ENCODE data around the gene CA11.

The CA11 gene

DNA sequence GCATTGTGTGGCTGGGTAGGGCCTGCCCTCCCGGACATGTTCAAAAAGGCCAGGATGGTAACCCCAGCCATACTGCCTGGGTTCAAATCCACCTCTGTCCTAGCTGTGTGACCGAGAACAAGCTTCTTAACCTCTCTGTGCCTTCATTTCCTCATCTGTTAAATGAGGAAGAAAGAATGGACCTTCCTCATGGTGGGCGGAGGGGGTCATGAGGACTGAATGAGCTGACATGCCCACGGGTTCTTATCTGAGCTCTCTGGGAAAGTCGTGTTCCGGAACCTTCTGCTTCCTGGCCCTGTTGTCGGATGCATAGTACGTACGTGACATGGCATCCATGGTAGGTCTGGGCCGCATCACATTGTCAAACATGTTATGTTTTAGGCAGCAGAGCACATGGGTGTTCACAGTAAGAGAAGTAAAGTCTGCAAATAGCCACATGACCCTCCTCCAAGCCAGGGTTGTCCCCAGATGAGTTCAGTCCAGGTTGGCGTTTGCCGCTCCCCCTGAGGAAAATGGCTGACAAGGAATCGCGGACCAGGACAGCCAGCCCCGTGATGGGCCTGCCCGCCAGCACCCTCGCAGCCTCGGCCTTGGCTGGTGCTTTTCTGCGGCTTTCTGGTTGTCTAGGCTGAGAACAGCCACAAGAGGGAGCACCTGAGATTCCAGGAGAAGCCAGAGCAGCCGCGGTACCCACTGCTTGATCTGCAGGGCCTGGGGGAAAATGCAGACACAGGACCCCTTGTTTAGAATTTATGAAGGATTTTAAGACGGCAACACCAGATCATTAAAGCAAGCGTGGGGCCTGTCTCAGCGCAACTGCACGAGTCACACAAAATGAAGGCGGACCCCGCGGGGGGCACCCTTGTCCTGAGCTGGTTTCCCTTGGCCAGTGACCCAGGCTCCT, 29.2 kb upstream of the CA11 start:
- TF ChIP-seq POLR2A (IDR thresholded peaks at IDR 0.05; ENCODE audit: low read depth, low read length) = no peak
- FAIRE-seq (peak; percentile 15), DNase-seq (ENCODE audit: insufficient read length, low spot score) (peak; percentile 85)

DNA sequence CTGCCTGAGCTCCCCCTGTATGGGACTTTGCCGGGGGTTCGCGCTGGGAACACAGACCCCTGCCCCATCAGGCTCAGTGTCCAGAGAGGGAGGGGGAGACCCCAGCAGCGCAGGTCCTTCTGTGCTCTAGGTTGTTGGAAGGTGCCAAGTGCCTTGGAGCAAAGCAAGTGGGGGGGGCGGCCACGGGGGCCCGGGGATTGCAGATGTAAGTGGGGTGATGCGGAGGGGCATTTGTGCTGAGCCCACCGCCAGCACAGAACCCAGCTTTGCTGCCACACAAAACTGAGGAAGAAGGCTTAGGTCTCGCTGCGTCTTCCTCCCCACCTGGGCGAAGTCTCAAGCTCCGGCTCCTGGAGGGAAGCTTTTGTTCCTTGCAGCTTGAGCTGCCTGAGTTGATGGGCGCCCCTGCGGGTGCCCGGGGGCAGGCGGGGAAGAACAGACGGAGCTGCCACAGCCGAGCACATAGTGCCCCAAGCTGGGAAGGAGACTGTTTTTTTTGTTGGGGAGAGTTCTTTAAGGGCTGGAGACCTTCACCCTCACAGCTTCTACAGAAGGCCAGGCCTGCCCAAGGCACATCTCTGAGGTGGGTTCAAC, 28.3 kb upstream of the CA11 start:
- TF ChIP-seq POLR2A (IDR thresholded peaks at IDR 0.05; ENCODE audit: low read depth, low read length) = no peak
- no peak for DNase-seq (ENCODE audit: insufficient read length, low spot score)
- FAIRE-seq = no peak

DNA sequence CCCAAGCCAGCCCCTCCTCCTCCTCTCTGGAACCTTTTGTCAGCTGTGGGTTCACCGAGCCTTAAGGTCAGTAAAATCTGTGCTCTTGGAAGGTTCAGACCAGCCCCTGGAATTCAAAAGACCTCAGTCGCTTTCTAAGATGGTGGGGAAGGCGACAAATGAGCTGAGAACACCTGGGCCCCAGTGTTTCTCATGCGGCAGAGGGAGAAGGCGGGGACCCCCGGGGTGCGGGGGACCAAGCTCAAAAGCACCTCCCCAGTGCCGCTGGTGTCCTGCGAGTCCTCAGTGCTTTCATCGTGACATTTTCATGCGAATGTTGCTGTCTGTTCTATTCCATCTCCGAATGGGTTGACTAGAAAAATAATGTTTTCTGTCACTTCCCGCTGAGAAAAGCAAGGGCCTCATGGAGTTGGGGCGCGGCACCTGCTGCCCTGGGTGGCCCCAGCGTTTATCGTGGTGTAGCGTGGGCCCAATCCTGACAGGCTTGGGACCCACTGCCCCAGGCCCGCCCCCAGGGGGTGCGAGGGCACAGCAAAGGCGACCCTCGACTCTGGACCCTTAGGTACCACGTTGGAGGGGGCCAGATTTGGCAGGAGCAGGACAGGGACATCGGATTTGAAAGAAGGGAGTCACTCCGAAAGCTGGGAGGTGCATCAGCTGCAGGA, 27.6 kb upstream of the CA11 start:
- no peak for FAIRE-seq
- TF ChIP-seq POLR2A (IDR thresholded peaks at IDR 0.05; ENCODE audit: low read depth, low read length) = no peak
- no peak for DNase-seq (ENCODE audit: insufficient read length, low spot score)

DNA sequence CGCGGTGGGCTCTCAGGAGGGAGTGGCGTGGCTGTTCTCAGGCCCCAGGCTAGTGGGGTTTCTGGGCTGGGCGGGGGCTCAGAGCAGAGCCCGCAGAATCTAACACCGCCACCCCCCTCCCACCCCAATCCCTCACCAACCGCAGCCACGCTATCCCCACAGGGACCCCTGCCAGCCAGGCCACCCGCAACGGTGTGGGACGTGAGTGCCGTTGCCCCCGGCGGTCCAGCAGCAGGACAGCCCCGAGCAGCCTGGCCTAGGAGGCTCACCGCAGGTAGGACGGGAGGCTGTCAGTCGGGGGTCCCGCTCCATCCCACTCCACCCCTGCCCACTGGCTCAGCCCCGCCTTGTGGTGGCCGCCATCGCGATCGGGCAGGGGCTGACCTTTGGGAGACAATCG, 27.0 kb upstream of the CA11 start, which contains the start of gene NTN5:
TSS of gene NTN5 (minus strand) at position 24 of the 400 bp plus-strand sequence. CDS start 2,031 bp downstream, outside the sequence.
- TF ChIP-seq POLR2A (IDR thresholded peaks at IDR 0.05; ENCODE audit: low read depth, low read length) = no peak
- DNase-seq (ENCODE audit: insufficient read length, low spot score) (no peak), FAIRE-seq (no peak)

DNA sequence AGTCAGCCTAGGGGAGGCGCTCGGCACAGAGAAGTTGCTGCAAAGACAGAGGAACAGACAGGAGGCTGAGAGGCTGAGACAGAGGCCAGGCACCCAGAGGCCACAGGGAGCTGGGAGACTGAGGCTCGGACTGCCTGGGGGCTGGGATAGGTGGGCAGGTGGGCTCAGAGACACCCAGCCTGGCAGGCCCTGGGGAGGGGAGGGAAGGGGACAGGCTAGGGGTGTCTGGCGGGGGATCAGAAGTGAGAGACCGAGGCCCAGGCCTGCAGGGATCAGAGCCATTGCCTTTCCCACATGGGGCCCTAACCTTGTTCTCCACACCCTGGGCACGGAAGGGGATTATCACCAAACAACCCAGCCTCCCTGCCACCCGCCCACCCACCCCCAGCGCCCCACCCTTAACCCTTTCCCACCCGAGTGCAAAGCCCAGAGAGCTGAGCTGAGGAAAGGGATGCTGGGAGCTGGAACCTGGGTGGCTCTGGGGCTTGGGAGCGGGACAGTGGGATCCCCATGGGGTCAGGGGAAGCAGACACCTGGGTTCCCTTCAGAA, 25.5 kb upstream of the CA11 start:
- TF ChIP-seq POLR2A (IDR thresholded peaks at IDR 0.05; ENCODE audit: low read depth, low read length) = no peak
- FAIRE-seq (no peak), DNase-seq (ENCODE audit: insufficient read length, low spot score) (no peak)

DNA sequence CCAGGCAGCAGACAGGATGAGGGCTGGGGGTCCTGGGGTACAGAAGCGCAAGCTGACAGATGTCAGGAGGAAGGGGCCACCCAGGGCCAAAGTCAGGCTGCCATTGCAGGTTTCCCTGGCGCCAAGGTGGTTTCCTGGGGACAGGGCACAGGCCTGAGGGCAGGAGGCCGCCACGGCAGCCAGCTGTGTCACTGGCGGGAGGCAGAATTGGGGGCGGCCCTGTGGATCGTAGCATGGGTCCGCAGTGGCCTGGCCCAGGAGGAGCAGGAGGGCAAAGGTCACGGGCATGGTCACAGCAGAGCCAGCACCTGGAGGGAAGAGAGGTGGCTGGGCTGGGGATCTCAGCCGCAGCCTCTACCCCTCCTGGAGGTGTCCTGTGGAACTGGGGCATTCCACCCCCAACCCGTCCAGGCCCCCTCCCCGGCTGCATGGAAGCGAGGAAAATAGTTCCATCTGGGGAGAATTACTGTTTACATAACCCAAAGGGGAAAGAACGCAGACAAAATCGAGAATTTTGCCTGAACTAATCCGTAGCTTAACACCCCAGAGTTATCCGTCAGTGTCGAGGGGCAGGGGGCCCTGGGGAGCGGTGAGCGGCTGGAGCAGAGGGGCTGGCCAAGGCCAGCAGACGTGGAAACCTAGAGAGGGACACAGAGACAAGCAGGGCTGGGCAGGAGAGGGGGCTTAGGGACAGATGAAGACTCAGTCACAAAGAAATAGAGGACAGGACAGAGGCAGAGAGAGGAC, 24.9 kb upstream of the CA11 start:
- TF ChIP-seq POLR2A (IDR thresholded peaks at IDR 0.05; ENCODE audit: low read depth, low read length) = no peak
- DNase-seq (ENCODE audit: insufficient read length, low spot score) (no peak), FAIRE-seq (no peak)

DNA sequence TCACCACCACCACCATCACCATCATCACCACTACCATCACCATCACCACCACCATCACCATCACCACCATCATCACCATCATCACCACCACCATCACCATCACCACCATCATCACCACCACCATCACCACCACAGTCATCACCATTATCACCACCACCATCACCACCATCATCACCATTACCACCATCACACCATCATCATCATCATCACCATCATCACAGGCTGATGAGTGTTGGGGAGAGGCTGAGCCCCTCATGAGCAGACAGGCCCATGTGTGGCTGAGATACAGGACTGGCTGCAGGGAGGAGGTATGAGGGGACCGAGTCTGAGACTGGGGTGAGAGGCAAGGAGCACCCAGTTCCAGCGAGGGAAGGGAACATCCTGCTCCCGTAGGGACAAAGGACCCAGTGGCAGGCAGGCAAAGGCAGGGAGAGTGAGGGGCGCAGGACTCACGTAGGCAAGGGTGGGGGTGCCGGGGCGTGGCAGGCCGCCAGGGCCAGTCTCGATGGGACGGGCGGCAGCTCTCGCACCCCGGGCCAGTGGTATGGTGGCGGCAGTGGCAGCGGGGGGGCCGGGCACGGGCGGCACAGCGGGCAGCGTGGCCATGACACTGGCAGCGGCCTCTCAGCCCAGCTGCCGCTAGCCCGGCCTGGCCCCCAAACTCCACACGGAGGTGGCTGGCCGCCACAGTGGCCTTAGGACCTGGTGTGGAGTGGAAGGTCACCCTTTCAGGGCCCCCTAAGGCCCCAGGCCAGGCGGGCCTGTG, 24.1 kb upstream of the CA11 start:
- no peak for TF ChIP-seq POLR2A (IDR thresholded peaks at IDR 0.05; ENCODE audit: low read depth, low read length)
- FAIRE-seq = no peak
- DNase-seq (ENCODE audit: insufficient read length, low spot score) = no peak

DNA sequence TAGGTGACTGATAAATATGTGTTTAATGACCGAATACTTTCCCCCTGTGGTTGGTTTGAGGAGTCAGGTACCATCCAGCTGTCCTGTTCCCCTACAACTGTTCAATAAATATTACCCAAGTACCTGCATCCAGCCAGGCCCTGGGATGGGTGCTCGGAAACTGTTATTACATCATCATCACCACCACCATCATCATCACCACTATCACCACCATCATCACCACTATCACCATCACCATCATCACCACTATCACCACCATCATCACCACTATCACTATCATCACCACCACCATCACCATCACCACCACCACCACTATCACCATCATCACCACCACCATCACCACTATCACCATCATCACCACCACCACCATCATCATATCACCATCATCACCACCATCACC, 22.8 kb upstream of the CA11 start:
- FAIRE-seq = no peak
- no peak for TF ChIP-seq POLR2A (IDR thresholded peaks at IDR 0.05; ENCODE audit: low read depth, low read length)
- no peak for DNase-seq (ENCODE audit: insufficient read length, low spot score)

DNA sequence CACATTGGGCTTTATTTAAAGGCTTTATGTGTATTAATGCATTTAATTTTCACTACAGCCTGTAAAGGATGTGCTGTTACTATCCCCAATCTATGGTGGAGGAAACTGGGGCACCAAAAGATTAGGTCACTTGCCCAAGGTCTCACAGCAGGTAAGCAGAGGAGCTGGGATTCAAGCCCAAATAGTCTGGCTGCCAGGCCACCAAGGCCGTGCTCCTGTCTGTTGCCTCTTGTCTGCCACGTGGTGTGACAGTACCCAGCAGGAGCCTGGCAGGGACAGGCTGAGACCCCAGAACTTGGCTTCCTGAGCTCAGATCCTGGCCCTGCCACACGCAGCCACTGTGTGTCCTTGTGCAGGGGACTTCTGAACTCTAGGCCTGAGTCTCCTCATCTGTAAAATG, 22.3 kb upstream of the CA11 start:
- FAIRE-seq = no peak
- no peak for DNase-seq (ENCODE audit: insufficient read length, low spot score)
- no peak for TF ChIP-seq POLR2A (IDR thresholded peaks at IDR 0.05; ENCODE audit: low read depth, low read length)

DNA sequence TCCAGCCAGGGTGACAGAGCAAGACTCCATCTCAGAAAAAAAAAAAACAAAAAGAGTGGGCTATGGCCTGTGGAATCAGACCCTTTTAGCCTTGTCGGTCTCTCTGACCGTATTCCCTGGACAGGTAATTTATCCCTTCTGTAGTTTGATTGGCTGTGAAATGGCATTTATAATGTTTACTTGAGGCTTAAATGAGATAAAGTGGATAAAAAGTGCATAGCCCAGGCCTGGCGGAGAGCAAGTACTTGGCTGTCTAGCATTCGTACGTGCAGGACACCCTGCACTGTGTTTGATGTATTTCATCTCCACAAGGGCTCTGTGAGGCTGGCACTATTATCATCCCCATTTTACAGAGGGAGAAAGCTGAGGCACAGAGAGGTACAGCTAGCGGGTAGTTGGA, 19.8 kb upstream of the CA11 start:
- DNase-seq (ENCODE audit: insufficient read length, low spot score) (no peak), FAIRE-seq (no peak)
- TF ChIP-seq POLR2A (IDR thresholded peaks at IDR 0.05; ENCODE audit: low read depth, low read length) = no peak

DNA sequence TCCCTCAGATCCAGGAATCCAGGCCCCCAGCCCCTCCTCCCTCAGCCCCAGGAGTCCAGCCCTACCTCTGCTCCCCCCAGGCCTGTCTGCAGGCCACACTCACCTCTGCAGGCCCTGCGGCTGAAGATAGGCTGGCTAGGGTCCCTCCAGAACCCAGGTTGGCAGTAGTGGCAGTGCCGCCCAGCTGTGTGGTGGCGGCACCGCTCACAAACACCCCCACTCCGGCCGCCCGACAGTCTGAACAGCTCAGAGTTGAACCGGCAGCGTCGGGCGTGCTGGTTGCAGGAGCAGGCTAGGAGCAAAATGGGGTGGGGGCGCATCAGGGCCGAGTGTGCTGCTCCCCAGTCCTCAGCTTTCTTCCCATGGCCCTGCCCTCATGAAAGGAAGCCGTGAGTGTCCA, 18.5 kb upstream of the CA11 start:
- no peak for TF ChIP-seq POLR2A (IDR thresholded peaks at IDR 0.05; ENCODE audit: low read depth, low read length)
- no peak for DNase-seq (ENCODE audit: insufficient read length, low spot score)
- no peak for FAIRE-seq

DNA sequence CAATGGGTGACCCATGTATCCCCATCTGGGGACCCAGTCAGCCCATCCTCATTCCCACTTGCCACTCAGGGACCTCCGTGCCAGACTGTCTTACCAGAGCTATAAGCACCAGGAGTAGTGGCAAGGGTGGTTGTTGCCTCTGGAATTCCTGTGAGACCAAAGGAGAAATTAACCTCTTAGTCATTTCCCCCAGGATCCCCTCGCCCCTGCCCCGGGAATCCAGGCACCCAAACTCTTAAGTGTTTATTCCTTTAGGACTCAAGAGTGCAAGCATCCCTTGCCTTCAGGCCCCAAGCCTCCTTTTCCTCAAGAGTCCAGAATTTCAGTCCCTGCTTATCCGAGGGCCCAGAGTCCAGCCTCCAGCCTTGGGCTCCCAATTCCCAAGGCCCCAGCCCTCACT, 17.7 kb upstream of the CA11 start:
- no peak for TF ChIP-seq POLR2A (IDR thresholded peaks at IDR 0.05; ENCODE audit: low read depth, low read length)
- no peak for DNase-seq (ENCODE audit: insufficient read length, low spot score)
- no peak for FAIRE-seq

DNA sequence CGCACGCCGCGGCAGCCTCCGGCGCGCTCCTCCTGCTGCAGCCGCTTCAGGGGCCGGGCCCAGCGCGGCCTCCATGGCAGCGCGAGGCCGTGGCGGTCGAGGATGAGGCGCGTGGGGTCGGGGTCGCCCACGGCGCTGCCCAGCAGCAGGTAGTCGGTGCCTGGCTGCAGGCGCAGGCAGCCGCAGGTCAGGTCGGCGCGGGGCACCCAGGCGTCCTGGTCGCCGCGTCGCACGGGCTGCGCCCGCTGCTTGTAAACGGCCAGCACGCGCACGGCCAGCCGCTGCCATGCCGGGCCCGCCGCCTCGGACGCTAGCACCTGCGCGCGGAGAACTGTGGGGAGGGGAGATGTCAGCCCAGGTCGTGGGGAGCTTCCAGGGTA, 15.7 kb upstream of the CA11 start:
- no peak for DNase-seq (ENCODE audit: insufficient read length, low spot score)
- no peak for FAIRE-seq

More for the DNA sequence above, 15.7 kb upstream of the CA11 start:
- no peak for TF ChIP-seq POLR2A (IDR thresholded peaks at IDR 0.05; ENCODE audit: low read depth, low read length)
